A673 (cell line): ENCODE data around the gene CDC37L1.
"Not testable (repeated sequence)": the region's sequence is repeated elsewhere in the genome, so short reads cannot be mapped to it uniquely, and the experiment has no call there.

Experiments used
- CTCF ChIP-seq: fragments of 300-800, 200-600 bp; sonication (generic); conservative IDR thresholded peaks from 2 replicates; pipeline ENCODE4 v1.5.1; 2017; ENCODE audit warnings: low read depth, mild to moderate bottlenecking, antibody characterized with exemption, low read length, moderate library complexity, mixed read lengths
- EZH2 ChIP-seq: fragments of 200-600 bp; sonication (generic); IDR thresholded peaks from 2 replicates; pipeline ENCODE4 v1.6.1; 2017; ENCODE audit warnings: borderline replicate concordance, low read depth, mild to moderate bottlenecking, mixed read lengths, antibody characterized with exemption, low read length; ENCODE audit not compliant: poor library complexity, severe bottlenecking

- TF ChIP-seq CTCF, EZH2: not testable (repeated sequence)
Observed at GRCh38 chr9:4754530-4754929, 75.2 kb downstream of the CDC37L1 start.
